Posterior cingulate gyrus (tissue), 11 donors: ENCODE results near the gene MYOF.
"Not testable (repeated sequence)": the region's sequence is repeated elsewhere in the genome, so short reads cannot be mapped to it uniquely, and the experiment has no call there.

Experiments used
- DNase-seq, 10 donors: peaks; one replicate each; pipeline versions ENCODE4 v3.0.0 to v3.0.0-alpha.2; 2020 to 2021; ENCODE audit warnings: mixed read lengths in 3 of 10
- intact Hi-C: fragments of 100-400 bp; cut with DNase I; formaldehyde crosslinking; loops from one replicate; pipeline ENCODE4 v1.15.1; 2023

MYOF gene

DNA sequence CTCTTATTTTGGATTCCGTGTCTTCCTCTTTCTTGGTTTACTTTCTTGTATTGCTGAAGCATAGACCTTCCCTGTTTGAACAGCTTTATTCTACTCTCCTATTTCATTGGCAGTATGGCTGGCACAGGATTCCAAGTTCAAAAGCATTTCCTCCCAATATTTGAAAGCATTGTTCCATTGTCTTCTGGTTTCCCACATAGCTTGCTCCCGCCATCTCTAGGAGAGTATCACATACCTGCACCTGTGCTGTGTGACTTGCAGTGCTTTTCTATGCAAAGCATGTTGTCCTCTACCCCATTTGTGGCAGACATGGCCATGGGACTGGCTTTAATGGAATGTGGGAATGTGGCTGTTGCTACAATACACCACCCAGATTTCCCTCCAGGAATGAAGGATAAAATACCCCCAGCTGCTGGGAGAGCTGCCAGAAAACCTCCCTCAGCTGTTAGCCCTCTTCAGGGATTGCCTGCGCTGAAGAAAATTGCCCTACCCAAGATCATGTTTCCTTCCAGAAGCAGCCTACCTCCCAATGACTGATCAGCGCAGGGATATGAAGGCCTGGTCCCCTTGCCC lies 6.9 kb upstream of the MYOF start:
- no peak for DNase-seq
- intact Hi-C loops, result no loop called here

- DNase-seq, result no peak
- intact Hi-C loops, result no loop called here
Measured at GRCh38 chr10:93485690-93486089, 3.6 kb upstream of the MYOF start.

- no peak for DNase-seq
- intact Hi-C loops, result loop anchor here (1.0 kb wide), 1 partner anchor 105 kb away; no protein-coding TSS in a partner anchor
Measured at GRCh38 chr10:93481637-93482144, 443 bp downstream of the MYOF start.

GRCh38 chr10:93478873-93479272 lies 3.3 kb downstream of the MYOF start:
- intact Hi-C loops, result no loop called here
- no peak for DNase-seq

DNA sequence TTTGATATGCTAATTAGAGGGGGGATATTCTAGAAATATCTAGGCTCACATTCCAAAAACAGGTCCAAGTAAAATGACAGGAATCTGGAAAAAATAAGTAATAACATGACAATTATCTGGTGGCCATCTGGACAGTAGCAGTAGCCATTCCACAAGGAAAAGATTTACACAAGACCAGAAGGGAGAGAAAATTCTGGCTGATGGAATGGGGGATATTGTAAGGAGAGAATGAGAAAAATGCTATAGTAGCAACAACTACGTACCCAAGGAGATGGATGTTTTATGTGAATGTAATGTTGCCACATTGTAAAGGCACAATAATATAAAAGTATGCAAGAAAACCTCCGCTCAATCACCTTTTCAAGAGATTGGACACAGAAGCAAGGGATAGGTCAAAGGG lies 5.4 kb downstream of the MYOF start:
- intact Hi-C loops, result no loop called here
- no peak for DNase-seq

- intact Hi-C loops, result no loop called here
- DNase-seq, result no peak
Measured at GRCh38 chr10:93475871-93476270, 6.3 kb downstream of the MYOF start.

GRCh38 chr10:93475227-93475626 lies 6.9 kb downstream of the MYOF start:
- intact Hi-C loops, result no loop called here
- no peak for DNase-seq

- DNase-seq, result peak in 1 of 10 donors; percentile 13
- intact Hi-C loops, result no loop called here
Measured at GRCh38 chr10:93473804-93474472, 8.2 kb downstream of the MYOF start.

- peak in 1 of 10 donors; percentile 10 for DNase-seq
- intact Hi-C loops, result no loop called here
Measured at GRCh38 chr10:93473161-93473560, 9.0 kb downstream of the MYOF start.

- intact Hi-C loops, result no loop called here
Measured at GRCh38 chr10:93471110-93471651, 11.0 kb downstream of the MYOF start.

GRCh38 chr10:93469454-93469853 lies 12.7 kb downstream of the MYOF start:
- intact Hi-C loops, result no loop called here
- DNase-seq, result no peak

More at GRCh38 chr10:93471110-93471651, 11.0 kb downstream of the MYOF start:
- no peak for DNase-seq

DNA sequence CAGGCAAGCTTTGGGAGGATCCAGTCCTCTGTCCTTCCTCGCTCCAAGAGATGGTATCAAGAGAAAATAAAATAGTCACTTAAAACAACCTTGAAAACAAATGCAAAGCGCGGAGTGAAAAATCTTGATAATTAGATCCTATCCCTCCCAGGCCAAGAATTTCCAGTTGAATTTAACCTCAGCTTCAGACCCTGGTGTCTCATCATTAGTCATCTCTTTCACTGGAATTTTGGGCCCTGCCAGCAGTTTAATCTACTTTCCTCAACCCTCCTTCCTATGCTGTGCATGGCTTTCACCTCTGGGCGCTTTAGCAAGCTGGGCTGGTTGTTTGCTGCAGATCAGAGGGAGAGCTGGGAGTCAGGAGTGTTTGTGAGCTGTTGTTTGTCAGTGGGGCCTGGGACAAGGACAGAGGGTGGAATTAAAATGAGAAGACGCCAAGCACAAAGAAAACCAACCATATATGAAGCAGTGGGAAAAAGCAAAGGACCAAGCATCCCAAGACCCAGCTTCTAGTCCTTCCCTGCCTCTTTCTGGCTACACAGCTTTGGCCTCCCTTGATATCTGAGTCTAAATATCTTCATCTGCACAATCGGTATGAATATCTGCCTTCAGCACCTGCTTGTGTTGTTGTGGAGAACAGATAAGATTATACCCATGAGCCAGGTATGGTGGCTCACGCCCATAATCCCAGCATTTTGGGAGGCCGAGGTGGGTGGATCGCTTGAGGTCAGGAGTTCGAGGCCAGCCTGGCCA lies 13.5 kb downstream of the MYOF start:
- no peak for DNase-seq
- intact Hi-C loops, result no loop called here

GRCh38 chr10:93467635-93468034 lies 14.5 kb downstream of the MYOF start:
- DNase-seq, intact Hi-C loops: not testable (repeated sequence)

GRCh38 chr10:93465806-93466675 lies 16.1 kb downstream of the MYOF start:
- peak in 4 of 10 donors; percentile 14 to 68 (median 28) for DNase-seq
- intact Hi-C loops, result no loop called here

GRCh38 chr10:93464776-93465388 lies 17.3 kb downstream of the MYOF start:
- DNase-seq, result no peak
- intact Hi-C loops, result no loop called here

GRCh38 chr10:93463723-93464476 lies 18.2 kb downstream of the MYOF start:
- DNase-seq, result no peak
- intact Hi-C loops, result no loop called here

- DNase-seq, result peak in 1 of 10 donors; percentile 34
- intact Hi-C loops, result no loop called here
Measured at GRCh38 chr10:93462881-93463280, 19.3 kb downstream of the MYOF start.

GRCh38 chr10:93462371-93462770 lies 19.8 kb downstream of the MYOF start:
- intact Hi-C loops, result no loop called here
- DNase-seq, result no peak

GRCh38 chr10:93461807-93462178 lies 20.3 kb downstream of the MYOF start:
- intact Hi-C loops, result no loop called here
- peak in 1 of 10 donors; percentile 26 for DNase-seq
